ENCODE measurements around the gene PALLD. TPM values are rescaled to one million over a fixed set of nuclear protein-coding genes. Genes with fewer than 3 reads are reported as not detected.

PALLD gene
- total RNA-seq, 4 donors from 2014 or later = 71.8 to 106 (median 83.3) TPM

- H3K27me3 ChIP-seq = no peaks in the 10 kb centered on the region
- no peaks in the 10 kb centered on the region for H3K9me3 ChIP-seq
- H3K4me3 ChIP-seq = no peak overlapping the region
- peaks cover 17% of the 10 kb centered on the region for H3K4me1 ChIP-seq
- H3K27ac ChIP-seq = no peak overlapping the region
- H3K36me3 ChIP-seq = no peaks in the 10 kb centered on the region
- DNase-seq (ENCODE audit: low spot score in 2 of 2) = no peak
- TF ChIP-seq EP300 (IDR thresholded peaks at IDR 0.05) (no peak), CTCF (IDR thresholded peaks at IDR 0.05) (no peak), POLR2AphosphoS5 (IDR thresholded peaks at IDR 0.05) (no peak), POLR2A (IDR thresholded peaks at IDR 0.05) (no peak)
- WGBS = 91% methylated on average over 1 of the region's 1 CpG
These were observed 298.5 kb downstream of the PALLD start for GRCh38 chr4:168795346-168795745.

GRCh38 chr4:168796362-168797106 lies 299.7 kb downstream of the PALLD start:
- Histone ChIP-seq H3K9me3 (no peaks in the 10 kb centered on the region), H3K4me1 (peaks cover 17% of the 10 kb centered on the region), H3K4me3 (no peak overlapping the region), H3K36me3 (no peaks in the 10 kb centered on the region), H3K27ac (no peak overlapping the region), H3K27me3 (no peaks in the 10 kb centered on the region)
- 75% methylated on average over 5 of the region's 5 CpGs for WGBS
- DNase-seq (ENCODE audit: low spot score in 2 of 2) = no peak
- TF ChIP-seq POLR2AphosphoS5 (IDR thresholded peaks at IDR 0.05) (no peak), POLR2A (IDR thresholded peaks at IDR 0.05) (no peak), CTCF (IDR thresholded peaks at IDR 0.05) (no peak), EP300 (IDR thresholded peaks at IDR 0.05) (no peak)

- no peak for TF ChIP-seq POLR2A (IDR thresholded peaks at IDR 0.05)
- no peak for TF ChIP-seq POLR2AphosphoS5 (IDR thresholded peaks at IDR 0.05)
- no peak for TF ChIP-seq EP300 (IDR thresholded peaks at IDR 0.05)
- Histone ChIP-seq H3K27ac (no peak overlapping the region), H3K4me1 (peaks cover 17% of the 10 kb centered on the region), H3K4me3 (no peak overlapping the region), H3K27me3 (no peaks in the 10 kb centered on the region), H3K9me3 (no peaks in the 10 kb centered on the region), H3K36me3 (no peaks in the 10 kb centered on the region)
- WGBS = 54% methylated on average over 4 of the region's 4 CpGs
- no peak for DNase-seq (ENCODE audit: low spot score in 2 of 2)
These were observed 300.3 kb downstream of the PALLD start for GRCh38 chr4:168797194-168797593.

GRCh38 chr4:168797738-168798375 lies 301.0 kb downstream of the PALLD start:
- H3K9me3 ChIP-seq = no peaks in the 10 kb centered on the region
- H3K36me3 ChIP-seq = no peaks in the 10 kb centered on the region
- peaks cover 17% of the 10 kb centered on the region for H3K4me1 ChIP-seq
- H3K27ac ChIP-seq = no peak overlapping the region
- WGBS = 73% methylated on average over 5 of the region's 5 CpGs
- TF ChIP-seq POLR2A (IDR thresholded peaks at IDR 0.05) (no peak), CTCF (IDR thresholded peaks at IDR 0.05) (no peak), POLR2AphosphoS5 (IDR thresholded peaks at IDR 0.05) (no peak), EP300 (IDR thresholded peaks at IDR 0.05) (no peak)
- DNase-seq (ENCODE audit: low spot score in 2 of 2) = no peak
- no peak overlapping the region for H3K4me3 ChIP-seq
- no peaks in the 10 kb centered on the region for H3K27me3 ChIP-seq

- no peak for DNase-seq (ENCODE audit: low spot score in 2 of 2)
- TF ChIP-seq POLR2AphosphoS5 (IDR thresholded peaks at IDR 0.05) (no peak), CTCF (IDR thresholded peaks at IDR 0.05) (no peak), POLR2A (IDR thresholded peaks at IDR 0.05) (no peak), EP300 (IDR thresholded peaks at IDR 0.05) (no peak)
- Histone ChIP-seq H3K9me3 (no peaks in the 10 kb centered on the region), H3K36me3 (no peaks in the 10 kb centered on the region), H3K27ac (no peak overlapping the region), H3K4me1 (peaks cover 27% of the 10 kb centered on the region), H3K27me3 (no peaks in the 10 kb centered on the region), H3K4me3 (no peak overlapping the region)
- WGBS = 85% methylated on average over 2 of the region's 2 CpGs
These were observed 304.1 kb downstream of the PALLD start for GRCh38 chr4:168800926-168801325.

Data from suprapubic skin (tissue), 4 donors.